Measurements from ENCODE around the gene PLOD3.

DNA sequence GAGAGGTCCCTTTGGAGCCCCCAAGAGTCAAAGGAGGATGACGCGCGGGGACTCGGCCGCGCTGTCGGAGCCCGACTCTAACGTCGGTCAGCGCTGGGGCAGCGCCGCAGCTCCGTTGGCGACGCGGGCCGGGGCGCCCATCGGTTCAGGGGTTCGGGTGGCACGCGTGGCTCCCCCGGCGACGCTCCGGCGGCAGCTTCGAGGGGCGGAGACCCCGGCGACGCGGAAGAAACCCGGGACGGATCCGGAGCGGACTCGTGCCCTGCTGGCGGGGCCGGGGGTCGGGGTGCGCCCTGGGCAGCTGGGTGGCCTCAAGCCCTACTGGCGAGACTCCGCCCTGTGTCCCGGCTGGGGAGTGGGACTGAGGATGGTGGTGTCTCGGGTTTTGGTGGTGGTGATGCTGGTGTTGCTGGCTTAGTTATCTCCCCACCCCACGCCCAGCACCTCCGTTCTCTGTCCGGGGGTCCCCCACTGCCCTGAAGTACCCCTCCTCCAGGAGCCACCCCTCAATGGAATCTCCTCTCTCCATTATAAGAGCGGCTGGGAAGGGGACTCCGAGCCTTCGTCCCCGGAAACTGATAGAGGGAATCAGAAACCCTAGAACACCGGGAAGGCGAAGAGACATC is 37.1 kb downstream of the PLOD3 start, which contains the start of gene NAT16:
- TF ChIP-seq POLR2A (IDR thresholded peaks at IDR 0.05) = no peak
- TF ChIP-seq, protein P1, sequence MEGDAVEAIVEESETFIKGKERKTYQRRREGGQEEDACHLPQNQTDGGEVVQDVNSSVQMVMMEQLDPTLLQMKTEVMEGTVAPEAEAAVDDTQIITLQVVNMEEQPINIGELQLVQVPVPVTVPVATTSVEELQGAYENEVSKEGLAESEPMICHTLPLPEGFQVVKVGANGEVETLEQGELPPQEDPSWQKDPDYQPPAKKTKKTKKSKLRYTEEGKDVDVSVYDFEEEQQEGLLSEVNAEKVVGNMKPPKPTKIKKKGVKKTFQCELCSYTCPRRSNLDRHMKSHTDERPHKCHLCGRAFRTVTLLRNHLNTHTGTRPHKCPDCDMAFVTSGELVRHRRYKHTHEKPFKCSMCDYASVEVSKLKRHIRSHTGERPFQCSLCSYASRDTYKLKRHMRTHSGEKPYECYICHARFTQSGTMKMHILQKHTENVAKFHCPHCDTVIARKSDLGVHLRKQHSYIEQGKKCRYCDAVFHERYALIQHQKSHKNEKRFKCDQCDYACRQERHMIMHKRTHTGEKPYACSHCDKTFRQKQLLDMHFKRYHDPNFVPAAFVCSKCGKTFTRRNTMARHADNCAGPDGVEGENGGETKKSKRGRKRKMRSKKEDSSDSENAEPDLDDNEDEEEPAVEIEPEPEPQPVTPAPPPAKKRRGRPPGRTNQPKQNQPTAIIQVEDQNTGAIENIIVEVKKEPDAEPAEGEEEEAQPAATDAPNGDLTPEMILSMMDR (IDR thresholded peaks at IDR 0.05) = no peak

All from thyroid gland (tissue), 4 donors.